Measurements from ENCODE around the gene VOPP1.

VOPP1 gene

DNA sequence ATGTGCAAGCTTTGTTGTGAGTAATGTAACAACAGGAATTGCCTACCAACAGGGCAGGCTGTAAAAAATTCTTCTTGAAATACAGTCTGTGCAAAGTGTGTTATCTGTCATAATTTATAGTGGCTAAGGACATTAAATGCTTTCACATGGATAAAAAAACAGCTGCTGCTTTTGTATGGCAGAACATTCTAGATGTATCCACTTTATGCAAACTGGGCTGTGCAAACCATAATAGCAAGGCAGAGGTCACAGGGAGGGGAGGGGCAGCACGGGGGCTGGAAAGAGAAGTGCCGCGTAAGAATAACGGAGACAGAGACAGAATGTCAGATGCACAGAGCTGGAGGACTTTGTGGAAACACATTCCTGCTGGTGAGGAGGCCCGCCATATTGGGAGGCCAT is 86.1 kb downstream of the VOPP1 start:
- peaks cover 78% of the 10 kb centered on the region; the same call in 1 of the 2 replicates for H3K36me3 ChIP-seq (ENCODE audit: insufficient read depth, low read length)
- no peaks in the 10 kb centered on the region for H3F3A ChIP-seq (ENCODE audit: low read depth)
- H3K9me2 ChIP-seq (replicated peaks; ENCODE audit: low read depth, low read length): no peaks in the 10 kb centered on the region
- H3K9me3 ChIP-seq (ENCODE audit: insufficient read depth, low read depth, low read length): no peaks in the 10 kb centered on the region
- no peak overlapping the region for H3K9ac ChIP-seq (ENCODE audit: low read depth, low read length, poor library complexity, severe bottlenecking)
- TF ChIP-seq EZH2phosphoT487 (IDR thresholded peaks at IDR 0.05; ENCODE audit: borderline replicate concordance): no peak
- TF ChIP-seq, protein P1, sequence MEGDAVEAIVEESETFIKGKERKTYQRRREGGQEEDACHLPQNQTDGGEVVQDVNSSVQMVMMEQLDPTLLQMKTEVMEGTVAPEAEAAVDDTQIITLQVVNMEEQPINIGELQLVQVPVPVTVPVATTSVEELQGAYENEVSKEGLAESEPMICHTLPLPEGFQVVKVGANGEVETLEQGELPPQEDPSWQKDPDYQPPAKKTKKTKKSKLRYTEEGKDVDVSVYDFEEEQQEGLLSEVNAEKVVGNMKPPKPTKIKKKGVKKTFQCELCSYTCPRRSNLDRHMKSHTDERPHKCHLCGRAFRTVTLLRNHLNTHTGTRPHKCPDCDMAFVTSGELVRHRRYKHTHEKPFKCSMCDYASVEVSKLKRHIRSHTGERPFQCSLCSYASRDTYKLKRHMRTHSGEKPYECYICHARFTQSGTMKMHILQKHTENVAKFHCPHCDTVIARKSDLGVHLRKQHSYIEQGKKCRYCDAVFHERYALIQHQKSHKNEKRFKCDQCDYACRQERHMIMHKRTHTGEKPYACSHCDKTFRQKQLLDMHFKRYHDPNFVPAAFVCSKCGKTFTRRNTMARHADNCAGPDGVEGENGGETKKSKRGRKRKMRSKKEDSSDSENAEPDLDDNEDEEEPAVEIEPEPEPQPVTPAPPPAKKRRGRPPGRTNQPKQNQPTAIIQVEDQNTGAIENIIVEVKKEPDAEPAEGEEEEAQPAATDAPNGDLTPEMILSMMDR (conservative IDR thresholded peaks at IDR 0.05; ENCODE audit: low read length): no peak
- no peak overlapping the region for H3K4me2 ChIP-seq (ENCODE audit: low read depth, low read length, poor library complexity, severe bottlenecking)
- H2AFZ ChIP-seq (ENCODE audit: low read length): no peak overlapping the region
- H4K20me1 ChIP-seq (ENCODE audit: insufficient read depth, low read length, poor library complexity, severe bottlenecking): peaks cover 3% of the 10 kb centered on the region
- no peaks in the 10 kb centered on the region for H3K27me3 ChIP-seq (ENCODE audit: insufficient read depth, low read length, poor library complexity, severe bottlenecking)
- no peaks in the 10 kb centered on the region for H3K4me1 ChIP-seq (ENCODE audit: insufficient read depth, low read length, poor library complexity, severe bottlenecking)
- no peaks in the 10 kb centered on the region for H3K79me2 ChIP-seq (ENCODE audit: insufficient read depth, low read length)
- no peak overlapping the region for H3K4me3 ChIP-seq (ENCODE audit: low read length, poor library complexity, severe bottlenecking)

DNA sequence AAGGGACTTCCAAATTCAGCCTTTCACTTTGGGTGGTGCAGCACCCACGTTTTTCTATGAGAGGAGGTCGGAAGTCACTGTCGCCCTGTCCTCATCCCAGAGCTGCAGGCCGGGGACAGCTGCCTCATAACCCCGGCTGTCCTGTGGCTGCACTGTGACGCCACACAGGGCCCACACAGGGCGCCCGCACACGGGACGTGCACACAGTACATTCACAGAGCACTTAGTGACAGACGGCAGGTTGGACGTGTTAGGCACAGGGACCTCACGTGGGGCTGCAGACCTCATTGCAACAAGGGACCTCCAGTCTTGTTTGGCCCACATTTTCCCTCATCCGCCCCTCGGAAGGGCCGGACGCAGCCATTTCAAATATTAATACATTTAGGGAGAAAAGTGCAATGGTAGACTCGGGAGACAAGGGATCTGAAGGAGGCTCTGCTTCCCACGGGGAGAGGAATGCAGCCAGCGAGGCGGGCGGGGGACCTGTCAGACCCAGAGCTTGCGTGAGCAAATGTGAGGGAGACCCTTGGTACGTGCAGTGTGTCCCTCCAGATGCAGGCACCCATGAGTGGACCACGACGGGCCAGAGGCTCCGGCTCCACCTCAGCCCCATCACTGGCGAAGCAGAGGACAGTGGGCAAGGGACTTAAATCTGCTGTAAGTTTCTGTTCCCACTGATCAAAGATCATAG is 86.7 kb downstream of the VOPP1 start:
- no peak overlapping the region for H2AFZ ChIP-seq (ENCODE audit: low read length)
- no peak for TF ChIP-seq EZH2phosphoT487 (IDR thresholded peaks at IDR 0.05; ENCODE audit: borderline replicate concordance)
- TF ChIP-seq, protein P1 (conservative IDR thresholded peaks at IDR 0.05; ENCODE audit: low read length): no peak
- no peaks in the 10 kb centered on the region for H3K9me2 ChIP-seq (replicated peaks; ENCODE audit: low read depth, low read length)
- H3F3A ChIP-seq (ENCODE audit: low read depth): no peaks in the 10 kb centered on the region
- H3K4me1 ChIP-seq (ENCODE audit: insufficient read depth, low read length, poor library complexity, severe bottlenecking): no peaks in the 10 kb centered on the region
- peaks cover 72% of the 10 kb centered on the region; the same call in 1 of the 2 replicates for H3K36me3 ChIP-seq (ENCODE audit: insufficient read depth, low read length)
- H3K9me3 ChIP-seq (ENCODE audit: insufficient read depth, low read depth, low read length): no peaks in the 10 kb centered on the region
- no peak overlapping the region for H3K4me2 ChIP-seq (ENCODE audit: low read depth, low read length, poor library complexity, severe bottlenecking)
- H4K20me1 ChIP-seq (ENCODE audit: insufficient read depth, low read length, poor library complexity, severe bottlenecking): peaks cover 3% of the 10 kb centered on the region
- H3K9ac ChIP-seq (ENCODE audit: low read depth, low read length, poor library complexity, severe bottlenecking): no peak overlapping the region
- no peaks in the 10 kb centered on the region for H3K79me2 ChIP-seq (ENCODE audit: insufficient read depth, low read length)
- no peak overlapping the region for H3K4me3 ChIP-seq (ENCODE audit: low read length, poor library complexity, severe bottlenecking)
- no peaks in the 10 kb centered on the region for H3K27me3 ChIP-seq (ENCODE audit: insufficient read depth, low read length, poor library complexity, severe bottlenecking)

DNA sequence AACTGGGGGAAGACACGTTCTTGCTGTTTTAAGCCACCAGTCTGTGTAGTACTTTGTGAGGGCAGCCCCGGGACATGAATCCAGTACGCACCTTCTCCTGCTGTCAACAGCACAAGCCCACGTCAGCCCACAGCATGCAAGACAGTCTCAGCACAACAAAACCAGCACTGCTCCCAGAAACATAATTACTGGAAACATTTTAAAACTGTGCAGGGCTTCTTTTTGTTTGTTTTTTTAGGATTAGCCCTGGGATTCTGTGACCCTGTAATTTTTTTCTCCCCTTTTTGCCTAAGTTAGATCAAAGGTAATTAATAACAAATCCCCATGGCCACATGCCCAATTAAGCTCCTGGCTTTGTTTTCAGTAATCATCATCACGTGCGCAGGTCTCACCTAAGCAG is 87.5 kb downstream of the VOPP1 start:
- Histone ChIP-seq H3K27me3 (ENCODE audit: insufficient read depth, low read length, poor library complexity, severe bottlenecking) (no peaks in the 10 kb centered on the region), H3K9ac (ENCODE audit: low read depth, low read length, poor library complexity, severe bottlenecking) (no peak overlapping the region), H3K4me1 (ENCODE audit: insufficient read depth, low read length, poor library complexity, severe bottlenecking) (no peaks in the 10 kb centered on the region), H4K20me1 (ENCODE audit: insufficient read depth, low read length, poor library complexity, severe bottlenecking) (peaks cover 3% of the 10 kb centered on the region), H3K9me2 (replicated peaks; ENCODE audit: low read depth, low read length) (no peaks in the 10 kb centered on the region), H3K4me3 (ENCODE audit: low read length, poor library complexity, severe bottlenecking) (no peak overlapping the region), H3K79me2 (ENCODE audit: insufficient read depth, low read length) (no peaks in the 10 kb centered on the region), H2AFZ (ENCODE audit: low read length) (no peak overlapping the region), H3K4me2 (ENCODE audit: low read depth, low read length, poor library complexity, severe bottlenecking) (no peak overlapping the region), H3F3A (ENCODE audit: low read depth) (no peaks in the 10 kb centered on the region), H3K9me3 (ENCODE audit: insufficient read depth, low read depth, low read length) (no peaks in the 10 kb centered on the region), H3K36me3 (ENCODE audit: insufficient read depth, low read length) (peaks cover 64% of the 10 kb centered on the region; the same call in 1 of the 2 replicates)
- TF ChIP-seq, protein P1 (conservative IDR thresholded peaks at IDR 0.05; ENCODE audit: low read length): no peak
